A673 (cell line): ENCODE measurements around the gene DARS2.

Experiments
- CTCF ChIP-seq: fragments of 300-800, 200-600 bp; sonication (generic); conservative IDR thresholded peaks from 2 replicates; pipeline ENCODE4 v1.5.1; 2017; ENCODE audit warnings: low read depth, mild to moderate bottlenecking, antibody characterized with exemption, low read length, moderate library complexity, mixed read lengths
- EZH2 ChIP-seq: fragments of 200-600 bp; sonication (generic); IDR thresholded peaks from 2 replicates; pipeline ENCODE4 v1.6.1; 2017; ENCODE audit warnings: borderline replicate concordance, low read depth, mild to moderate bottlenecking, mixed read lengths, antibody characterized with exemption, low read length; ENCODE audit not compliant: poor library complexity, severe bottlenecking

- TF ChIP-seq CTCF (no peak), EZH2 (no peak)
These were observed 34.6 kb upstream of the DARS2 start for GRCh38 chr1:173789841-173790240.
